GM12891 (cell line): Measurements from ENCODE around the gene SELENOK. TPM values are rescaled to one million over a fixed set of nuclear protein-coding genes. Genes with fewer than 3 reads are reported as not detected.
"Not testable (repeated sequence)": the region's sequence is repeated elsewhere in the genome, so short reads cannot be mapped to it uniquely, and the experiment has no call there.

Experiments used
- DNase-seq: peaks from one replicate; pipeline ENCODE4 v3.0.0; 2011; ENCODE audit warnings: low spot score; ENCODE audit not compliant: insufficient read length
- FAIRE-seq: peaks from 2 replicates; lab custom pipeline; 2011; peaks lifted over from hg19 to GRCh38; lab: Jason Lieb, UNC
- PAX5 ChIP-seq: IDR thresholded peaks from 2 replicates; pipeline ENCODE4 v1.6.1; 2011; ENCODE audit warnings: low read length, moderate library complexity, mild to moderate bottlenecking; ENCODE audit not compliant: insufficient read depth, severe bottlenecking
- POLR2A ChIP-seq: IDR thresholded peaks from 2 replicates; pipeline ENCODE4 v1.6.1; 2011; ENCODE audit warnings: low read depth, low read length, control low read depth
- POLR2AphosphoS5 ChIP-seq: IDR thresholded peaks from 2 replicates; pipeline ENCODE4 v1.6.1; 2011; ENCODE audit warnings: low read depth, low read length, control low read depth
- POU2F2 ChIP-seq: IDR thresholded peaks from 2 replicates; pipeline ENCODE4 v1.6.1; 2011; ENCODE audit warnings: low read depth, mild to moderate bottlenecking, control low read depth, low read length, moderate library complexity
- SPI1 ChIP-seq: IDR thresholded peaks from 2 replicates; pipeline ENCODE4 v1.6.1; 2011; ENCODE audit warnings: low read depth, low read length, control low read depth
- TAF1 ChIP-seq: IDR thresholded peaks from 2 replicates; pipeline ENCODE4 v1.6.1; 2011; ENCODE audit warnings: low read depth, low read length, control low read depth
- polyA plus RNA-seq: library from polyadenylated mRNA; unstranded; fragments of >200 nt; gene quantifications from one replicate; pipeline ENCODE4 v1.2.1, GENCODE V29; 2012; ENCODE audit warnings: low read depth, missing spikeins, inconsistent platforms; ENCODE audit not compliant: missing spikeins

Gene SELENOK
- polyA plus RNA-seq: 60.3 TPM

- peak; percentile 65 for TF ChIP-seq TAF1
- no peak for TF ChIP-seq POU2F2
- TF ChIP-seq POLR2A: peak; percentile 93
- peak; percentile 89 for TF ChIP-seq POLR2AphosphoS5
- TF ChIP-seq SPI1: peak; percentile 66
- DNase-seq: peak; percentile 71
- peak; percentile 99 for FAIRE-seq
Measured at GRCh38 chr3:53891497-53892285, at the start of gene SELENOK. TSS of gene SELENOK (minus strand) at chr3:53891859.

- no peak for TF ChIP-seq PAX5
- TF ChIP-seq POLR2AphosphoS5: no peak
- FAIRE-seq (no peak), DNase-seq (no peak)
Measured at GRCh38 chr3:53941184-53941583, 49.5 kb upstream of the SELENOK start.

DNA sequence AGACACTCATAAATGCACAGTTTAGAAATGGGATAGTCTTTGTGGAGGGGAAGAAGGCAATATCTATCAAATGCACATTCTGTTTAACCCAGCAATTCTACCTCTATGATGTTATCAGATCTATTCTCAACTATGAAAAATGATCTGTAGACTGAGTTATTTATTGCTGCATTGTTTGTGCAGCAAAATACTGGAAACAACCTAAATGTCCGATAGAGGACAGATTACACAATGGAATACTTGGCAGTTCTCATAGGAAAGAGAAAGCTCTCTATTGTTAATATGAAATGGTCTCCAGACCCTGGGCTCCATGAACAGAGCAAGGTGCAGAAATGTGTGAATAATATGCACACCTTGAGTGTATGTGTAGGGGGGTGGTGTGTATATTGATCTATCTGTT lies 49.0 kb upstream of the SELENOK start:
- FAIRE-seq: no peak

GRCh38 chr3:53939813-53940212 lies 48.2 kb upstream of the SELENOK start:
- FAIRE-seq: no peak

More for the DNA sequence above, 49.0 kb upstream of the SELENOK start:
- TF ChIP-seq POLR2AphosphoS5 (no peak), POLR2A (no peak), POU2F2 (no peak), PAX5 (no peak), SPI1 (no peak), TAF1 (no peak)
- no peak for DNase-seq

DNA sequence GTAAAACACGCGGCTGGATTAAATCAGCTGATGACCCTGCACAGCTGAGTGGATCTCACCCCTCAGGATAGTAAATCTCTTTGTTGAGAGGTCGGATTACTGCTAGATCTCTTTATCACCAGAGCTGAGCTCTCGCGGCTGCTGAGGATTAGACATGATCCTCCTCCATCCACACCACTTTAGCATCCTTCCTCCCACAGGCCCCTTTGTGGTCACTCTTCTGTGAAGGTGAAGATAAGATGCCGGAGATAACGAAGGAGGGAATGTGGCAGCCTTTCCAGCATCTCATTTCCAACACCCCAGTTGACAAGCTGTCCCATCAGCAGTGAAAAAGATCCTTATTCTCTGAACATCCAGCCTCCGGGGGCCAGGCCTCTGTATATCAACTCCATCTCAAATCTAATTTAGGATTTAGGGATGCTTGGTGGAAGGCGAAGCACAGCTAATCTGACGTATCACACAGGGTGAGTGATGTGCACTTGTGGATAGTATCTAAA lies 47.5 kb upstream of the SELENOK start:
- FAIRE-seq (no peak), DNase-seq (no peak)
- TF ChIP-seq SPI1 (no peak), PAX5 (no peak), POLR2AphosphoS5 (no peak), TAF1 (no peak), POLR2A (no peak), POU2F2 (no peak)

More at GRCh38 chr3:53939813-53940212, 48.2 kb upstream of the SELENOK start:
- no peak for DNase-seq
- TF ChIP-seq POLR2A (no peak), POLR2AphosphoS5 (no peak), SPI1 (no peak), TAF1 (no peak)

DNA sequence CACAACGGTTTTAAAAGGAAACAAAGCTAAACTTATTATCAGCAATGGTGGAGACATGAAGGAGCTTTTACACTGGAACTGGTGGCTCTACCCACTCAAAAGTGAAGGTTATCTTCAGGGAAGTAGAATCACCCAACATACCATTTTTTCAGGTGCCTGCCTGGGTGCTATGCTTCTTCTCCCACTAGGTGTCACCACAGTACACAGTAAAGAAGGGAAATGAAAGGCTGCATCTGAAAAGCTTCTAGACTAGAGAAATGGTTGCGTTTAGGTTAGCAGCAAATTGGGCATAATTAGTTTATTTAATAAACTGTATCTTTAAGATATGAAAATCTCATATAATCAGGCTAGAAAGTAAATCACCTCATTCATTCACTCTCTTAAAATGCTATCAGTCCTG lies 47.0 kb upstream of the SELENOK start:
- DNase-seq: peak; percentile 19
- FAIRE-seq: peak; percentile 64
- TF ChIP-seq PAX5 (no peak), TAF1 (no peak), POLR2AphosphoS5 (no peak), POLR2A (no peak), SPI1 (no peak), POU2F2 (no peak)

- DNase-seq: no peak
- TF ChIP-seq POU2F2: no peak
- no peak for TF ChIP-seq POLR2AphosphoS5
- no peak for FAIRE-seq
Measured at GRCh38 chr3:53936347-53936746, 44.7 kb upstream of the SELENOK start.

DNA sequence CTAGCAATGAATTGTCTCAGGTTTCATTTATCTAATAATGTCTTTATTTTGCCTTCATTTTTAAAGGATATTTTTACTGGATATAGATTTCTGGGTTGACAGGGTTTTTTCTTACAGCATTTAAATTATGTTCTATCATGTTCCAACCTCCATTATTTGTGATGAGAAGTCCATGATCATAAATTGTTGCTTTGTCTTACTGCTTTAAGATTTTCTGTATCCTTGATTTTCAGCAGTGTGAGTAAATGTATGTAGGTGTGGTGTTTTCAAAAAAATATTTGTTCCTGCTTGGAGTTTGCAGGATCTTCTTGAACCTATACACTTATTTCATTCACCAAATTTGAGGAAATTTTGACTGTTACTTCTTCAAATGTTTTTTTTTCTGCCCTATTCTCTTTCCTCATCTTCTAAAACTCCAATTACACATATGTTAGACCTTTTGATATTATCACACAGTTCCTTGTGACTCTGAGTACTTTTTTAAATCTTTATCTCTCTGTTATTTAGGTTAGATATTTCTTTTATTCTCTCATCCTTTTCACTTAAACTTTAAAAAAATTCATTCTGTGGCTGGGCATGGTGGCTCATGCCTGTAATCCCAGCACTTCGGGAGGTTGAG lies 43.7 kb upstream of the SELENOK start:
- TF ChIP-seq TAF1: no peak
- FAIRE-seq (no peak), DNase-seq (no peak)

- FAIRE-seq, DNase-seq: not testable (repeated sequence)
Measured at GRCh38 chr3:53927208-53927872, 35.7 kb upstream of the SELENOK start.

- TF ChIP-seq POLR2A (no peak), PAX5 (no peak), POU2F2 (no peak), SPI1 (no peak), TAF1 (no peak), POLR2AphosphoS5 (no peak)
- FAIRE-seq: no peak
- DNase-seq: peak; percentile 4
Measured at GRCh38 chr3:53921296-53921695, 29.6 kb upstream of the SELENOK start.
